ENCODE data around the gene IL1RAPL1. TPM values are rescaled to one million over a fixed set of nuclear protein-coding genes. Genes with fewer than 3 reads are reported as not detected.

IL1RAPL1 gene
- total and polyA plus RNA-seq, 2 experiments from 2014 or later: 0.18 to 0.49 TPM

DNA sequence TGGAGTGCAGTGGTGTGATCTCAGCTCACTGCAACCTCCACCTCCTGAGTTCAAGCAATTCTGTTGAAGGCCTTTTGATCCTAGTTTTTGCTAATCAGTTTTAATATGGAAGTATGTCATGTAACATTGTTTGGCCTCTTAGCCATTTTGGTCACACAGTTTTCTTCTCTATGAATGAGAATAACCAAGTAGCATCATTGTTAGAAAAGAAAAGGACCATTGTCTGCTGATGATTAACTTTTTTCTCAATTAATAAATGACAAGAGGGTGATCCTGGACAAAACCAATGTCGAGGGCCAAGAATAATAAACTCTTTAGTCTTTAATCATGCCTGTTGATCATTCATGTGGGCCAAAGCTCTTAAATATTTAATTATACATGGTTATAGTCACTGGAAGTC is 1338.8 kb downstream of the IL1RAPL1 start:
- no peak for ATAC-seq
- TF ChIP-seq, protein P1, sequence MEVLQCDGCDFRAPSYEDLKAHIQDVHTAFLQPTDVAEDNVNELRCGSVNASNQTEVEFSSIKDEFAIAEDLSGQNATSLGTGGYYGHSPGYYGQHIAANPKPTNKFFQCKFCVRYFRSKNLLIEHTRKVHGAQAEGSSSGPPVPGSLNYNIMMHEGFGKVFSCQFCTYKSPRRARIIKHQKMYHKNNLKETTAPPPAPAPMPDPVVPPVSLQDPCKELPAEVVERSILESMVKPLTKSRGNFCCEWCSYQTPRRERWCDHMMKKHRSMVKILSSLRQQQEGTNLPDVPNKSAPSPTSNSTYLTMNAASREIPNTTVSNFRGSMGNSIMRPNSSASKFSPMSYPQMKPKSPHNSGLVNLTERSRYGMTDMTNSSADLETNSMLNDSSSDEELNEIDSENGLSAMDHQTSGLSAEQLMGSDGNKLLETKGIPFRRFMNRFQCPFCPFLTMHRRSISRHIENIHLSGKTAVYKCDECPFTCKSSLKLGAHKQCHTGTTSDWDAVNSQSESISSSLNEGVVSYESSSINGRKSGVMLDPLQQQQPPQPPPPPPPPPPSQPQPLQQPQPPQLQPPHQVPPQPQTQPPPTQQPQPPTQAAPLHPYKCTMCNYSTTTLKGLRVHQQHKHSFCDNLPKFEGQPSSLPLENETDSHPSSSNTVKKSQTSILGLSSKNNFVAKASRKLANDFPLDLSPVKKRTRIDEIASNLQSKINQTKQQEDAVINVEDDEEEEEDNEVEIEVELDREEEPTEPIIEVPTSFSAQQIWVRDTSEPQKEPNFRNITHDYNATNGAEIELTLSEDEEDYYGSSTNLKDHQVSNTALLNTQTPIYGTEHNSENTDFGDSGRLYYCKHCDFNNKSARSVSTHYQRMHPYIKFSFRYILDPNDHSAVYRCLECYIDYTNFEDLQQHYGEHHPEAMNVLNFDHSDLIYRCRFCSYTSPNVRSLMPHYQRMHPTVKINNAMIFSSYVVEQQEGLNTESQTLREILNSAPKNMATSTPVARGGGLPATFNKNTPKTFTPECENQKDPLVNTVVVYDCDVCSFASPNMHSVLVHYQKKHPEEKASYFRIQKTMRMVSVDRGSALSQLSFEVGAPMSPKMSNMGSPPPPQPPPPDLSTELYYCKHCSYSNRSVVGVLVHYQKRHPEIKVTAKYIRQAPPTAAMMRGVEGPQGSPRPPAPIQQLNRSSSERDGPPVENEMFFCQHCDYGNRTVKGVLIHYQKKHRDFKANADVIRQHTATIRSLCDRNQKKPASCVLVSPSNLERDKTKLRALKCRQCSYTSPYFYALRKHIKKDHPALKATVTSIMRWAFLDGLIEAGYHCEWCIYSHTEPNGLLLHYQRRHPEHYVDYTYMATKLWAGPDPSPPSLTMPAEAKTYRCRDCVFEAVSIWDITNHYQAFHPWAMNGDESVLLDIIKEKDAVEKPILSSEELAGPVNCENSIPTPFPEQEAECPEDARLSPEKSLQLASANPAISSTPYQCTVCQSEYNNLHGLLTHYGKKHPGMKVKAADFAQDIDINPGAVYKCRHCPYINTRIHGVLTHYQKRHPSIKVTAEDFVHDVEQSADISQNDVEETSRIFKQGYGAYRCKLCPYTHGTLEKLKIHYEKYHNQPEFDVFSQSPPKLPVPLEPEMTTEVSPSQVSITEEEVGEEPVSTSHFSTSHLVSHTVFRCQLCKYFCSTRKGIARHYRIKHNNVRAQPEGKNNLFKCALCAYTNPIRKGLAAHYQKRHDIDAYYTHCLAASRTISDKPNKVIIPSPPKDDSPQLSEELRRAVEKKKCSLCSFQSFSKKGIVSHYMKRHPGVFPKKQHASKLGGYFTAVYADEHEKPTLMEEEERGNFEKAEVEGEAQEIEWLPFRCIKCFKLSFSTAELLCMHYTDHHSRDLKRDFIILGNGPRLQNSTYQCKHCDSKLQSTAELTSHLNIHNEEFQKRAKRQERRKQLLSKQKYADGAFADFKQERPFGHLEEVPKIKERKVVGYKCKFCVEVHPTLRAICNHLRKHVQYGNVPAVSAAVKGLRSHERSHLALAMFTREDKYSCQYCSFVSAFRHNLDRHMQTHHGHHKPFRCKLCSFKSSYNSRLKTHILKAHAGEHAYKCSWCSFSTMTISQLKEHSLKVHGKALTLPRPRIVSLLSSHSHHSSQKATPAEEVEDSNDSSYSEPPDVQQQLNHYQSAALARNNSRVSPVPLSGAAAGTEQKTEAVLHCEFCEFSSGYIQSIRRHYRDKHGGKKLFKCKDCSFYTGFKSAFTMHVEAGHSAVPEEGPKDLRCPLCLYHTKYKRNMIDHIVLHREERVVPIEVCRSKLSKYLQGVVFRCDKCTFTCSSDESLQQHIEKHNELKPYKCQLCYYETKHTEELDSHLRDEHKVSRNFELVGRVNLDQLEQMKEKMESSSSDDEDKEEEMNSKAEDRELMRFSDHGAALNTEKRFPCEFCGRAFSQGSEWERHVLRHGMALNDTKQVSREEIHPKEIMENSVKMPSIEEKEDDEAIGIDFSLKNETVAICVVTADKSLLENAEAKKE (CRISPR knock-in tag; IDR thresholded peaks at IDR 0.05): no peak
- TF ChIP-seq JUNB (IDR thresholded peaks at IDR 0.05; ENCODE audit: unreplicated experiment): no peak
- TF ChIP-seq, protein P2, sequence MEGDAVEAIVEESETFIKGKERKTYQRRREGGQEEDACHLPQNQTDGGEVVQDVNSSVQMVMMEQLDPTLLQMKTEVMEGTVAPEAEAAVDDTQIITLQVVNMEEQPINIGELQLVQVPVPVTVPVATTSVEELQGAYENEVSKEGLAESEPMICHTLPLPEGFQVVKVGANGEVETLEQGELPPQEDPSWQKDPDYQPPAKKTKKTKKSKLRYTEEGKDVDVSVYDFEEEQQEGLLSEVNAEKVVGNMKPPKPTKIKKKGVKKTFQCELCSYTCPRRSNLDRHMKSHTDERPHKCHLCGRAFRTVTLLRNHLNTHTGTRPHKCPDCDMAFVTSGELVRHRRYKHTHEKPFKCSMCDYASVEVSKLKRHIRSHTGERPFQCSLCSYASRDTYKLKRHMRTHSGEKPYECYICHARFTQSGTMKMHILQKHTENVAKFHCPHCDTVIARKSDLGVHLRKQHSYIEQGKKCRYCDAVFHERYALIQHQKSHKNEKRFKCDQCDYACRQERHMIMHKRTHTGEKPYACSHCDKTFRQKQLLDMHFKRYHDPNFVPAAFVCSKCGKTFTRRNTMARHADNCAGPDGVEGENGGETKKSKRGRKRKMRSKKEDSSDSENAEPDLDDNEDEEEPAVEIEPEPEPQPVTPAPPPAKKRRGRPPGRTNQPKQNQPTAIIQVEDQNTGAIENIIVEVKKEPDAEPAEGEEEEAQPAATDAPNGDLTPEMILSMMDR (conservative IDR thresholded peaks at IDR 0.05; ENCODE audit: low read depth in 2 of 2): no peak
- no peak for TF ChIP-seq EZH2 (IDR thresholded peaks at IDR 0.05; ENCODE audit: low read depth, unreplicated experiment)
- TF ChIP-seq NANOG (IDR thresholded peaks at IDR 0.05; ENCODE audit: borderline replicate concordance): no peak
- no peak for TF ChIP-seq ZNF114 (CRISPR knock-in tag; IDR thresholded peaks at IDR 0.05)
- no peak for TF ChIP-seq POLR2AphosphoS5 (IDR thresholded peaks at IDR 0.05; ENCODE audit: low read depth)
- TF ChIP-seq ZNF331 (CRISPR knock-in tag; IDR thresholded peaks at IDR 0.05; ENCODE audit: low read depth): no peak
- TF ChIP-seq, protein P3, sequence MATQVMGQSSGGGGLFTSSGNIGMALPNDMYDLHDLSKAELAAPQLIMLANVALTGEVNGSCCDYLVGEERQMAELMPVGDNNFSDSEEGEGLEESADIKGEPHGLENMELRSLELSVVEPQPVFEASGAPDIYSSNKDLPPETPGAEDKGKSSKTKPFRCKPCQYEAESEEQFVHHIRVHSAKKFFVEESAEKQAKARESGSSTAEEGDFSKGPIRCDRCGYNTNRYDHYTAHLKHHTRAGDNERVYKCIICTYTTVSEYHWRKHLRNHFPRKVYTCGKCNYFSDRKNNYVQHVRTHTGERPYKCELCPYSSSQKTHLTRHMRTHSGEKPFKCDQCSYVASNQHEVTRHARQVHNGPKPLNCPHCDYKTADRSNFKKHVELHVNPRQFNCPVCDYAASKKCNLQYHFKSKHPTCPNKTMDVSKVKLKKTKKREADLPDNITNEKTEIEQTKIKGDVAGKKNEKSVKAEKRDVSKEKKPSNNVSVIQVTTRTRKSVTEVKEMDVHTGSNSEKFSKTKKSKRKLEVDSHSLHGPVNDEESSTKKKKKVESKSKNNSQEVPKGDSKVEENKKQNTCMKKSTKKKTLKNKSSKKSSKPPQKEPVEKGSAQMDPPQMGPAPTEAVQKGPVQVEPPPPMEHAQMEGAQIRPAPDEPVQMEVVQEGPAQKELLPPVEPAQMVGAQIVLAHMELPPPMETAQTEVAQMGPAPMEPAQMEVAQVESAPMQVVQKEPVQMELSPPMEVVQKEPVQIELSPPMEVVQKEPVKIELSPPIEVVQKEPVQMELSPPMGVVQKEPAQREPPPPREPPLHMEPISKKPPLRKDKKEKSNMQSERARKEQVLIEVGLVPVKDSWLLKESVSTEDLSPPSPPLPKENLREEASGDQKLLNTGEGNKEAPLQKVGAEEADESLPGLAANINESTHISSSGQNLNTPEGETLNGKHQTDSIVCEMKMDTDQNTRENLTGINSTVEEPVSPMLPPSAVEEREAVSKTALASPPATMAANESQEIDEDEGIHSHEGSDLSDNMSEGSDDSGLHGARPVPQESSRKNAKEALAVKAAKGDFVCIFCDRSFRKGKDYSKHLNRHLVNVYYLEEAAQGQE (IDR thresholded peaks at IDR 0.05; ENCODE audit: unreplicated experiment): no peak
- no peak for TF ChIP-seq STAT1 (IDR thresholded peaks at IDR 0.05; ENCODE audit: unreplicated experiment)
- no peak for TF ChIP-seq EZH2phosphoT487 (IDR thresholded peaks at IDR 0.05; ENCODE audit: unreplicated experiment)
- no peak for TF ChIP-seq CREB1 (CRISPR knock-in tag; IDR thresholded peaks at IDR 0.05; ENCODE audit: low read depth)
- TF ChIP-seq, protein P4, sequence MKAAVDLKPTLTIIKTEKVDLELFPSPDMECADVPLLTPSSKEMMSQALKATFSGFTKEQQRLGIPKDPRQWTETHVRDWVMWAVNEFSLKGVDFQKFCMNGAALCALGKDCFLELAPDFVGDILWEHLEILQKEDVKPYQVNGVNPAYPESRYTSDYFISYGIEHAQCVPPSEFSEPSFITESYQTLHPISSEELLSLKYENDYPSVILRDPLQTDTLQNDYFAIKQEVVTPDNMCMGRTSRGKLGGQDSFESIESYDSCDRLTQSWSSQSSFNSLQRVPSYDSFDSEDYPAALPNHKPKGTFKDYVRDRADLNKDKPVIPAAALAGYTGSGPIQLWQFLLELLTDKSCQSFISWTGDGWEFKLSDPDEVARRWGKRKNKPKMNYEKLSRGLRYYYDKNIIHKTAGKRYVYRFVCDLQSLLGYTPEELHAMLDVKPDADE (IDR thresholded peaks at IDR 0.05): no peak
- no peak overlapping the region for H3K4me3 Mint-ChIP-seq

More for the DNA sequence above, 1338.8 kb downstream of the IL1RAPL1 start:
- H3K4me1 Mint-ChIP-seq: peaks cover 10% of the 10 kb centered on the region; the same call in 2 of the 3 replicates
- H3K27me3 ChIP-seq (ENCODE audit: insufficient read depth): no peaks in the 10 kb centered on the region
- H2AFZ ChIP-seq: no peak overlapping the region
- no peaks in the 10 kb centered on the region for H3K36me3 ChIP-seq (ENCODE audit: insufficient read depth)
- H3K27ac Mint-ChIP-seq: no peak overlapping the region
- no peaks in the 10 kb centered on the region for H4K20me1 ChIP-seq (replicated peaks; ENCODE audit: insufficient read depth)
- H3K9me3 Mint-ChIP-seq: no peaks in the 10 kb centered on the region
- H3K4me2 ChIP-seq: no peak overlapping the region
- no peaks in the 10 kb centered on the region for H3K36me3 Mint-ChIP-seq (ENCODE audit: low read depth)
- DNase-seq (ENCODE audit: low spot score): no peak
- H3F3A ChIP-seq (replicated peaks; ENCODE audit: low read depth): no peaks in the 10 kb centered on the region
- H3K79me2 ChIP-seq (replicated peaks; ENCODE audit: insufficient read depth): no peaks in the 10 kb centered on the region
- no peak overlapping the region for H3K4me3 ChIP-seq
- peaks cover 13% of the 10 kb centered on the region; the same call in 1 of the 2 replicates for H3K4me1 ChIP-seq (ENCODE audit: insufficient read depth)
- no peaks in the 10 kb centered on the region for H3K27me3 Mint-ChIP-seq (ENCODE audit: insufficient read depth, low read depth, poor library complexity)
- H3K27ac ChIP-seq (ENCODE audit: low read depth): no peak overlapping the region
- H3K9me2 ChIP-seq (ENCODE audit: insufficient read depth): no peaks in the 10 kb centered on the region

All from GM23338 (cell line).